Esophagus squamous epithelium (tissue), 5 donors: Measurements from ENCODE around the gene NKG7. TPM values are rescaled to one million over a fixed set of nuclear protein-coding genes. Genes with fewer than 3 reads are reported as not detected.

Experiments used
- DNase-seq: peaks from one replicate; lab custom pipeline; 2025; lab: John Stamatoyannopoulos, UW
- H3K27ac ChIP-seq, 4 donors: fragments of 200-600 bp; sonication (generic); one replicate each; pipeline ENCODE4 v1.5.1; 2016 to 2019; ENCODE audit warnings: mild to moderate bottlenecking in 1 of 4
- H3K27me3 ChIP-seq, 4 donors: fragments of 200-600 bp; sonication (generic); 1 replicate in 3 of 4; 2 replicates in 1 of 4; pipeline versions ENCODE4 v1.5.1 to v1.6.0; 2017 to 2021; ENCODE audit warnings: antibody characterized with exemption in 1 of 4
- H3K36me3 ChIP-seq, 3 donors: fragments of 200-600 bp; sonication (generic); one replicate each; pipeline ENCODE4 v1.5.1; 2016 to 2019
- H3K4me1 ChIP-seq, 3 donors: fragments of 200-600 bp; sonication (generic); one replicate each; pipeline ENCODE4 v1.5.1; 2017 to 2019
- H3K4me3 ChIP-seq, 4 donors: fragments of 200-600 bp; sonication (generic); 1 replicate in 3 of 4; 2 replicates in 1 of 4; pipeline ENCODE4 v1.5.1; 2016 to 2019; ENCODE audit warnings: mild to moderate bottlenecking in 2 of 4, moderate library complexity in 1 of 4
- H3K9me3 ChIP-seq, 3 donors: fragments of 200-600 bp; sonication (generic); one replicate each; pipeline ENCODE4 v1.5.1; 2016 to 2019
- POLR2A ChIP-seq, 4 donors: fragments of 450-650 bp; IDR thresholded peaks; one replicate each; pipeline ENCODE4 v1.6.1; 2017; ENCODE audit warnings: antibody characterized with exemption in 4 of 4, mild to moderate bottlenecking in 4 of 4, moderate library complexity in 3 of 4
- WGBS, 2 donors: methylation state at CpG; one replicate each; pipeline ENCODE4 v1.1.5; 2018; 5-methylcytosine and 5-hydroxymethylcytosine counted together
- intact Hi-C: fragments of 100-400 bp; cut with DNase I; formaldehyde crosslinking; loops from one replicate; pipeline ENCODE4 v1.15.0; 2022
- total RNA-seq, 4 donors: library from RNA; depleted of rRNA; stranded (reverse); fragments of >200 nt; gene quantifications; one replicate each; pipeline ENCODE4 v1.1.0, GENCODE V29; 2016
- TF ChIP-seq, protein P1 (sequence below), 6 experiments: fragments of 450-650 bp in 4 of 6; fragments of 200-600 bp in 2 of 6; sonication (generic) in 2 of 6; IDR thresholded peaks; one replicate each; pipeline ENCODE4 v1.5.1; 2016 to 2019; ENCODE audit warnings: antibody characterized with exemption in 6 of 6, mild to moderate bottlenecking in 4 of 6, moderate library complexity in 4 of 6
- donor health status: DM: yes; HTN: yes; CAD: no.

NKG7 gene
- total RNA-seq, 4 donors from 2014 or later = 0.50 to 2.5 (median 2.2) TPM; not detected in 1

- Histone ChIP-seq H3K27me3 (no peaks in the 10 kb centered on the region), H3K4me1 (peaks cover 0 to 2% (median 0%) of the 10 kb centered on the region in 3 donors), H3K9me3 (no peaks in the 10 kb centered on the region), H3K27ac (no peak overlapping the region), H3K36me3 (no peaks in the 10 kb centered on the region), H3K4me3 (no peak overlapping the region)
- DNase-seq = no peak
- TF ChIP-seq POLR2A (IDR thresholded peaks at IDR 0.05) = no peak
- TF ChIP-seq, protein P1, sequence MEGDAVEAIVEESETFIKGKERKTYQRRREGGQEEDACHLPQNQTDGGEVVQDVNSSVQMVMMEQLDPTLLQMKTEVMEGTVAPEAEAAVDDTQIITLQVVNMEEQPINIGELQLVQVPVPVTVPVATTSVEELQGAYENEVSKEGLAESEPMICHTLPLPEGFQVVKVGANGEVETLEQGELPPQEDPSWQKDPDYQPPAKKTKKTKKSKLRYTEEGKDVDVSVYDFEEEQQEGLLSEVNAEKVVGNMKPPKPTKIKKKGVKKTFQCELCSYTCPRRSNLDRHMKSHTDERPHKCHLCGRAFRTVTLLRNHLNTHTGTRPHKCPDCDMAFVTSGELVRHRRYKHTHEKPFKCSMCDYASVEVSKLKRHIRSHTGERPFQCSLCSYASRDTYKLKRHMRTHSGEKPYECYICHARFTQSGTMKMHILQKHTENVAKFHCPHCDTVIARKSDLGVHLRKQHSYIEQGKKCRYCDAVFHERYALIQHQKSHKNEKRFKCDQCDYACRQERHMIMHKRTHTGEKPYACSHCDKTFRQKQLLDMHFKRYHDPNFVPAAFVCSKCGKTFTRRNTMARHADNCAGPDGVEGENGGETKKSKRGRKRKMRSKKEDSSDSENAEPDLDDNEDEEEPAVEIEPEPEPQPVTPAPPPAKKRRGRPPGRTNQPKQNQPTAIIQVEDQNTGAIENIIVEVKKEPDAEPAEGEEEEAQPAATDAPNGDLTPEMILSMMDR (IDR thresholded peaks at IDR 0.05) = no peak
- intact Hi-C loops = no loop called here
- 67 to 87% methylated on average over 3 to 4 of the region's 11 CpGs for WGBS, 2 donors
Observed at GRCh38 chr19:51375504-51376221, 3.2 kb upstream of the NKG7 start.

- TF ChIP-seq, protein P1 (IDR thresholded peaks at IDR 0.05) = no peak
- no peak for TF ChIP-seq POLR2A (IDR thresholded peaks at IDR 0.05)
- DNase-seq = no peak
- Histone ChIP-seq H3K27ac (peak overlapping the region in 2 of 4 donors; percentile 28 to 44), H3K27me3 (no peaks in the 10 kb centered on the region), H3K36me3 (no peaks in the 10 kb centered on the region), H3K9me3 (no peaks in the 10 kb centered on the region), H3K4me3 (peak overlapping the region in 1 of 4 donors; percentile 19), H3K4me1 (peaks cover 4 to 13% (median 7%) of the 10 kb centered on the region in 3 donors)
- WGBS, 2 donors = 78 to 80% methylated on average over 1 to 8 of the region's 18 CpGs
- intact Hi-C loops = no loop called here
Observed at GRCh38 chr19:51372021-51372648, 319 bp downstream of the NKG7 start.

DNA sequence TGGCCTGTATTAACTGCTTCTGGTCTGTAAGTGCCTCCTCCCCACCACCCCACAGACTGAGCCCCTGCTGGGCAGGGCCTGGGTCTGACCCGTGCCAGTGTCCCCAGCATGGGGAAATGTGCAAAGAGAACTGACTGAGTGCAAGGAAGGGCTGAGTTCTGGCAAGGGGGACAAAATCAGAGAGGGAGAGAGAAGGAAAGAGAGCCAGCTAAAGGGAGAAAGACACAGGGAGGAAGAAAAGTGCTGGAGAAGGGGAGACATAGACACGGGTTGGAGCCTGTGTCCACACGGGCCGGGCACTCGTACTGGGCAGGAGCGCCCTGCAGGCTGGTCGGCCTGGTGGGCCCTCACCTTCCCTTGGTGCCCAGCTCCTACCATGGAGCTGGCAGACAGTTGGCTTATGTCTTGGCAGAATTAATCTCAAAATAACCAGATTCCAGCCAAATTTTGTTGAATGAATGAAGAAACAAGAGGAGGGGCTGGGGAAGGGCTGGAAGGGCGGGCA lies 1.2 kb downstream of the NKG7 start:
- peak overlapping the region in 1 of 4 donors; percentile 44 for H3K27ac ChIP-seq
- DNase-seq = no peak
- H3K27me3 ChIP-seq = no peaks in the 10 kb centered on the region
- H3K4me3 ChIP-seq = peak overlapping the region in 1 of 4 donors; percentile 19
- intact Hi-C loops = no loop called here
- WGBS, 2 donors = 72 to 81% methylated on average over 6 to 7 of the region's 8 CpGs
- TF ChIP-seq POLR2A (IDR thresholded peaks at IDR 0.05) = no peak
- TF ChIP-seq, protein P1 (IDR thresholded peaks at IDR 0.05) = no peak
- no peaks in the 10 kb centered on the region for H3K9me3 ChIP-seq
- H3K36me3 ChIP-seq = no peaks in the 10 kb centered on the region
- H3K4me1 ChIP-seq = peaks cover 4 to 21% (median 7%) of the 10 kb centered on the region in 3 donors

DNA sequence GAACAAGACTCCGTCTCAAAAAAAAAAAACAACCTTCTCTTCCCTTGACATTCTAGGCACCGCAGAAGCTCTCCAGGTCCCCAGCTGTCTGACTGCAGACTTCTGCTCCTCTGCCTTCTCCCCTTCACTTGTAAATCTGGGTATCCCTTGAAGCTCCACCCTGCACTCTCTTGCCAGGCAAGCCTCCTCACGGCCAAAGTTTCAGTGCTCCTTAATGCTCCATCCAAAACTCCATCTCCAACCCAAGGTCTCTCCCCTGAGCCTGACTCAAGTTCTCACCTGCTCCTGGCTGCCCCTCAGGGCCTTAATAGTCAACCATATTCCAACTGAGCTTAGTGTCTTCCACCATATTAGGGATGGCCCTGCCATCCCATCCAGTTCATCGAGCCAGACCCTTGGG lies 2.2 kb downstream of the NKG7 start:
- no peak for DNase-seq
- TF ChIP-seq, protein P1 (IDR thresholded peaks at IDR 0.05) = no peak
- no peak for TF ChIP-seq POLR2A (IDR thresholded peaks at IDR 0.05)
- WGBS, 2 donors = 50 to 60% methylated on average over 4 of the region's 4 CpGs
- Histone ChIP-seq H3K36me3 (no peaks in the 10 kb centered on the region), H3K27ac (no peak overlapping the region), H3K27me3 (no peaks in the 10 kb centered on the region), H3K4me3 (no peak overlapping the region), H3K4me1 (peaks cover 7 to 26% (median 12%) of the 10 kb centered on the region in 3 donors), H3K9me3 (no peaks in the 10 kb centered on the region)
- intact Hi-C loops = no loop called here
